Parathyroid adenoma (tissue), 2 donors: ENCODE data around the gene SEMA3F.

ENCODE experiments used
- H2AFZ ChIP-seq: fragments of 300-600 bp; sonication (generic); one replicate; pipeline ENCODE4 v1.7.0; 2017; ENCODE audit warnings: antibody characterized with exemption, mild to moderate bottlenecking
- H3K27ac ChIP-seq: fragments of 300-600 bp; sonication (generic); one replicate; pipeline ENCODE4 v1.7.0; 2017
- H3K27me3 ChIP-seq: fragments of 300-600 bp; sonication (generic); one replicate; pipeline ENCODE4 v1.7.0; 2017; ENCODE audit warnings: low read length; ENCODE audit not compliant: control insufficient read depth, insufficient read depth
- H3K36me3 ChIP-seq: fragments of 300-600 bp; sonication (generic); one replicate; pipeline ENCODE4 v1.7.0; 2017; ENCODE audit warnings: low read length; ENCODE audit not compliant: control insufficient read depth, insufficient read depth
- H3K4me1 ChIP-seq: fragments of 300-600 bp; sonication (generic); one replicate; pipeline ENCODE4 v1.7.0; 2017; ENCODE audit warnings: control low read depth
- H3K4me2 ChIP-seq: fragments of 300-600 bp; sonication (generic); one replicate; pipeline ENCODE4 v1.7.0; 2017; ENCODE audit warnings: low read length
- H3K4me3 ChIP-seq: fragments of 300-600 bp; sonication (generic); one replicate; pipeline ENCODE4 v1.7.0; 2017; ENCODE audit warnings: low read depth, low read length
- H3K79me2 ChIP-seq: fragments of 300-600 bp; sonication (generic); one replicate; pipeline ENCODE4 v1.7.0; 2017; ENCODE audit warnings: control low read depth
- H3K9ac ChIP-seq: fragments of 300-600 bp; sonication (generic); one replicate; pipeline ENCODE4 v1.7.0; 2017; ENCODE audit warnings: mild to moderate bottlenecking
- H3K9me3 ChIP-seq: fragments of 300-600 bp; sonication (generic); one replicate; pipeline ENCODE4 v1.7.0; 2017; ENCODE audit warnings: low read length; ENCODE audit not compliant: control insufficient read depth
- CTCF ChIP-seq: fragments of 300-600 bp; sonication (generic); IDR thresholded peaks from one replicate; pipeline ENCODE4 v1.7.0; 2017; ENCODE audit warnings: antibody characterized with exemption, mild to moderate bottlenecking
- donor health status: primary hyperparathyroidism.

Gene SEMA3F

DNA sequence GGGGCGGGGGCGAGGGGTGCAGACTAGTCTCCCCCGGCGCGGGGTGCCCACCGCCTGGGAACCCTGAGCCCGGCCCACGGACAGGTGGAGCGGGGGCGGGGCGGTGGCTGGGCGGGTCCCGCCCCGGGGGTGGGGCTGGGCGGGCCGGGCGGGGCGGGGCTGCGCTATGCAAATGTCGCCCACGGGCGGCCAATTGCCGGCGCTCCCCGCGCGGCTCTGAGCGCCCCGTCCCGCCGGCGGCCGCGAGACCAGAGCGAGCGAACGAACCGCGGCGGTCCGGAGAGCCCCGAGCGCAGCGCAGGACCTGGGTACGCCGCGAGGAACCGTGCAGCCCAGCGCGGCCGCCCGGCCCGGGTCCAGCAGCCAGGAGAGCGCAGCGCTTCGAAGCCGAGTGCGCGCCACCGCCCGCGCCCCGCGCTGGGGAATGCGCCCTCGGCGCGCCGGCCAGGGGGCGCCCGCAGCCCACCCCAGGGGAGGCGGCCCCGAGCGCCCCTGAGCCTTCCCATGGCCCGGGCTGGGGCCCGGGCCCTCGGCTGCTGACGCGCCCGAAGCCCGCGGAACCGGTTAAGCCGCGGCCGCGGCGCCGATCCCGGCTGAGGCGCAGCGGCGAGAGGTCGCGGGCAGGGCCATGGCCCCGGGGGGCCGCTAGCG lies at the start of gene SEMA3F:
TSS of gene SEMA3F (plus strand) at position 485 of the 651 bp plus-strand sequence. CDS start 4,299 bp downstream, outside the sequence.
- Histone ChIP-seq H3K4me3 (peak within 1 kb of the TSS; percentile 36), H3K9me3 (no peaks in the 10 kb centered on the region), H2AFZ (peak within 1 kb of the TSS; percentile 89), H3K27ac (peak within 1 kb of the TSS; percentile 49), H3K36me3 (no peaks in the 10 kb centered on the region), H3K79me2 (no peaks in the 10 kb centered on the region), H3K4me2 (peak within 1 kb of the TSS; percentile 80), H3K27me3 (no peaks in the 10 kb centered on the region), H3K9ac (no peak within 1 kb of the TSS), H3K4me1 (peaks cover 44% of the 10 kb centered on the region)
- no peak for TF ChIP-seq CTCF

GRCh38 chr3:50111757-50112156 lies 43.4 kb upstream of the SEMA3F start:
- Histone ChIP-seq H3K79me2 (peaks cover 4% of the 10 kb centered on the region), H3K4me2 (no peak overlapping the region), H3K9ac (no peak overlapping the region), H3K4me1 (no peaks in the 10 kb centered on the region), H3K27ac (no peak overlapping the region), H3K27me3 (no peaks in the 10 kb centered on the region), H3K4me3 (no peak overlapping the region), H3K36me3 (no peaks in the 10 kb centered on the region), H2AFZ (no peak overlapping the region), H3K9me3 (no peaks in the 10 kb centered on the region)
- no peak for TF ChIP-seq CTCF

- H3K27me3 ChIP-seq = no peaks in the 10 kb centered on the region
- H3K36me3 ChIP-seq = no peaks in the 10 kb centered on the region
- TF ChIP-seq CTCF = no peak
- H3K79me2 ChIP-seq = peaks cover 3% of the 10 kb centered on the region
- H3K27ac ChIP-seq = no peak overlapping the region
- no peak overlapping the region for H3K4me2 ChIP-seq
- no peak overlapping the region for H3K9ac ChIP-seq
- H3K9me3 ChIP-seq = no peaks in the 10 kb centered on the region
- H3K4me1 ChIP-seq = no peaks in the 10 kb centered on the region
- no peak overlapping the region for H3K4me3 ChIP-seq
- no peak overlapping the region for H2AFZ ChIP-seq
Measured at GRCh38 chr3:50112462-50112861, 42.7 kb upstream of the SEMA3F start.

DNA sequence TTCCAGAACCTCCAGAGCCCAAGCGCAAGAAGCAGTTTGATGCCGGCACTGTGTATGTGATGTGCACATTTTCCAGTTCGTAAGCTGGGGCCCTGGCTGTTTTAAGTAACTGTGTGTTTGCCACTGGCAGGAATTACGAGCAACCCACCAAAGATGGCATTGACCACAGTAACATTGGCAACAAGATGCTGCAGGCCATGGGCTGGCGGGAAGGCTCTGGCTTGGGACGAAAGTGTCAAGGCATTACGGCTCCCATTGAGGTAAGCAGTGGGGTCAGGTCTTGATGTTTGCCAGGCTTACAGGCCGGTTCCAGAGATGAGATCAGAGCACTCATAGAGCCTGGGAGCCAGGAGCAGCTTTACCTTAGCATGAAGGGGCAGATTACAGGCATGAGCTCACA lies 38.0 kb upstream of the SEMA3F start:
- no peak overlapping the region for H3K27ac ChIP-seq
- no peak overlapping the region for H3K4me2 ChIP-seq
- no peak overlapping the region for H3K4me3 ChIP-seq
- H2AFZ ChIP-seq = no peak overlapping the region
- no peaks in the 10 kb centered on the region for H3K36me3 ChIP-seq
- no peak for TF ChIP-seq CTCF
- H3K27me3 ChIP-seq = no peaks in the 10 kb centered on the region
- no peak overlapping the region for H3K9ac ChIP-seq
- peaks cover 7% of the 10 kb centered on the region for H3K4me1 ChIP-seq
- no peaks in the 10 kb centered on the region for H3K9me3 ChIP-seq
- H3K79me2 ChIP-seq = no peaks in the 10 kb centered on the region

DNA sequence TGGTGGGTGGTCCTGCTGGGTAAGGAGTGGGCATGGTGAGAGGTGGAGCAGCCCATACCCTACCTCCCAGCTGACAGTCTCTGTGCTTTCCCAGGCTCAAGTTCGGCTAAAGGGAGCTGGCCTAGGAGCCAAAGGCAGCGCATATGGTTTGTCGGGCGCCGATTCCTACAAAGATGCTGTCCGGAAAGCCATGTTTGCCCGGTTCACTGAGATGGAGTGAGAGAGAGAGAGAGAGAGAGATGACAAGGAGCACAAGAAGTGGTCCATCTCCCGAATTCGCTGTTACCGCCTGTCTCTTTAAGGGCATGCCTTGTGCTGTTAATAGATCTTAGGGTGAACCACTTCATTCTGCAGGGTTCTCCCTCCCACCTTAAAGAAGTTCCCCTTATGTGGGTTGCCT lies 36.9 kb upstream of the SEMA3F start:
- no peak overlapping the region for H3K27ac ChIP-seq
- no peaks in the 10 kb centered on the region for H3K27me3 ChIP-seq
- H3K9me3 ChIP-seq = no peaks in the 10 kb centered on the region
- H3K4me2 ChIP-seq = no peak overlapping the region
- H3K79me2 ChIP-seq = no peaks in the 10 kb centered on the region
- H2AFZ ChIP-seq = no peak overlapping the region
- no peak overlapping the region for H3K9ac ChIP-seq
- no peak overlapping the region for H3K4me3 ChIP-seq
- TF ChIP-seq CTCF = no peak
- no peaks in the 10 kb centered on the region for H3K36me3 ChIP-seq
- peaks cover 7% of the 10 kb centered on the region for H3K4me1 ChIP-seq
